Posterior vena cava (tissue), 2 donors: Measurements from ENCODE around the gene THSD7B. TPM values are rescaled to one million over a fixed set of nuclear protein-coding genes. Genes with fewer than 3 reads are reported as not detected.

Experiments
- DNase-seq: peaks from one replicate; pipeline ENCODE4 v3.0.0-alpha.2; 2020; ENCODE audit warnings: low spot score
- intact Hi-C, 2 donors: fragments of 100-400 bp; cut with DNase I; formaldehyde crosslinking; loops; one replicate each; pipeline versions ENCODE4 v1.14.1 to v1.14.2; 2022 to 2023
- total RNA-seq, 2 donors: library from RNA; stranded (reverse); fragmentation: NEBNext Ultra II Directional; extraction: Animal tissue kit (Norgen Biotek cat#: 25700); gene quantifications; one replicate each; pipeline ENCODE4 v1.2.1, GENCODE V29; 2021
- donor health status: DM: yes; HTN: yes; CAD: no.
- donor health status: DM: yes; HTN: yes; CAD: no.

The THSD7B gene
- total RNA-seq, 2 donors from 2014 or later: 0.76 to 1.2 TPM

DNA sequence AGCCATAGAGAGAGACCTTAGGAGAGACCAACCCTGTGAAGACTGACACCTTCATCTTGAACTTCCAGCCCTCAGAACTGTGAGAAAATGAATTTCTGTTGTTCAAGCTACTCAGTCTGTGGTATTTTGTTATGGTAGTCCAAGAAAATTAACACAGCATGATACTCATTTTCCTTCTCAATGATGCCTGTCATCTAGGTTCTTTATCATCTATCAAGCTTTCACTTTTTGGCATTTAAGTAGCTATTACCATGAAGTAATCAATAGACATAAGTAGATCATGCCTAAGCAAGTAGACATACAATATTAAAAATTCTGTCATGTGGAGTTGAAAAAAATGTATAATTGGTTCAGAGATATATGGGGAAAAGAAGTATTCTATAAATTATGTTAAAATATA, 444.7 kb downstream of the THSD7B start:
- intact Hi-C loops: no loop called here
- no peak for DNase-seq

DNA sequence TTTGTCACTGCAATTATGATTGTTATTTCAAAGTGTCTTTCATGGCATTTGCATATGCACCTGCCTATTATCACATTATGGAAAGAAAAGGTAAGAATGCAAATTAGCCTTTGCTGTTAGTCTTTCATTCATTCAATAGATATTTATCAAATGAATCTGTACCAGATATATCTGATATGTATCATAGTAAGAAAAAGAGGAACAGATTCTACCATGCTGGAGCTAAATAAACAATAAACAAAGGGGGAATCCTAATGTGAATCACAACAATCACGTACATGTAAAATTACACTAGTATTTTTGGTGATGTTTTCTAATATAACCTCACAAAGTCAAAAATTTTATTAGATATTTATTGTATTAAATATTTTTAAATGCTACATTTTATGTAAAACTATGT, 446.4 kb downstream of the THSD7B start:
- intact Hi-C loops: no loop called here

GRCh38 chr2:137220438-137220993, 455.2 kb downstream of the THSD7B start:
- DNase-seq: no peak
- intact Hi-C loops: no loop called here

More for the DNA sequence above, 446.4 kb downstream of the THSD7B start:
- no peak for DNase-seq

- intact Hi-C loops: no loop called here
- DNase-seq: no peak
Observed at GRCh38 chr2:137221797-137222492, 456.6 kb downstream of the THSD7B start.

DNA sequence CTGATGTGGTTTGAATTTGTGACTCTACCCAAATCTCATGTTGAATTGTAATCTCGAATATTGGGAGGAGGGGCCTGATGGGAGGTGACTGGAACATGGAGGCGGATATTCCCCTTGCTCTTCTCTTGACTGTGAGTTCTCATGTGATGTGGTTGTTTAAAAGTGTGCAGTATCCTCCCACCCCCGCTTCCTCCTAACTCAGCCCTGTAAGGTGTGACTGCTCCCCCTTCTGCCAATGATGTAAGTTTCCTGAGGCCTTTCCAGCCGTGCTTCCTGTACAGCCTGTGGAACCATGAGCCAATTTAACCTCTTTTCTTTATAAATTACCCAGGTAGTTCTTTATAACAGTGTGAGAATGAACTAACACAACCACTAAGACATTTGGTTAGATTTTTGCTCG, 458.4 kb downstream of the THSD7B start:
- intact Hi-C loops: no loop called here
- no peak for DNase-seq

- intact Hi-C loops: no loop called here
Observed at GRCh38 chr2:137228566-137228965, 463.2 kb downstream of the THSD7B start.

DNA sequence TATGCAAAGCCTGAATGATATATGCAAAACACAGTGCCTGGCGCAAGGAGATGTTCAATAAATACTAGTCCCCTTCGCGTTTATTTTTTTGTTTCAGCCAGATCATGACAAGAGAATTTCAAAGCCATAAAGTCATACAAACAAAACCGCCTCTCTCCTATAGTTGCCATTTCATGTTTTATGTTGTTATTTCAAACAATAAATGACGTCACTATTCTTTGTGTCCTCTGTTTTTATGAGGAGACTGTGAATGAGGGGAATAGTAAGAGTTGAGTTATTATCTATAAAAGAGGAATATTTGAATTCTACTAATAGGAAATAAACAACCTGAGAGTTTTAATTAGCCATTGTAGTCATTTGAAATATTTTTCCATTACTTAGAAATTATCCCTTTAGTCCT, 464.5 kb downstream of the THSD7B start:
- intact Hi-C loops: loop anchor here in 1 of 2 donors (5.0 kb wide), 1 partner anchor 1352 kb away; no protein-coding TSS in a partner anchor
- no peak for DNase-seq

More at GRCh38 chr2:137228566-137228965, 463.2 kb downstream of the THSD7B start:
- no peak for DNase-seq

DNA sequence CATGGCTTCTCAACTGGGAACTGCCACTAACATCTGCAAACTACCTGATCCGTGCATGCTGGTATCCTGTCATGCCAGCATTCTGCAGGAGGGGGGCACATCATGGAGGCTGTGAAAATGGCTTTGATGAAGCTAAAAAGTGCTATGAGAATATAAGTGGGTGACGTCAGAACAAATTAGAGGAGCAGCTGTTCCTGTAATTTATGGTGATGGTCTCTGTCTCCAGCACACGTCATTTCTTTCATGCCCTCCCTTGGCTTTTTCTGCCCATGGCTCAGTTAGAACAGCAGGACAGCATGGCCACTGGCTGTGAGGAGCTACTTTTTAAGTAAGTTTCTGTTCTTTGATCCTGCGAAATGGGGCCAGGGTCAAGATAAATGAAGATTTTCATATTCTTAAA, 466.3 kb downstream of the THSD7B start:
- intact Hi-C loops: loop anchor here in 1 of 2 donors (5.0 kb wide), 1 partner anchor 1351 kb away; no protein-coding TSS in a partner anchor
- DNase-seq: no peak

- intact Hi-C loops: loop anchor here in 1 of 2 donors (5.0 kb wide), 1 partner anchor 1350 kb away; no protein-coding TSS in a partner anchor
- no peak for DNase-seq
Observed at GRCh38 chr2:137232076-137232475, 466.7 kb downstream of the THSD7B start.

DNA sequence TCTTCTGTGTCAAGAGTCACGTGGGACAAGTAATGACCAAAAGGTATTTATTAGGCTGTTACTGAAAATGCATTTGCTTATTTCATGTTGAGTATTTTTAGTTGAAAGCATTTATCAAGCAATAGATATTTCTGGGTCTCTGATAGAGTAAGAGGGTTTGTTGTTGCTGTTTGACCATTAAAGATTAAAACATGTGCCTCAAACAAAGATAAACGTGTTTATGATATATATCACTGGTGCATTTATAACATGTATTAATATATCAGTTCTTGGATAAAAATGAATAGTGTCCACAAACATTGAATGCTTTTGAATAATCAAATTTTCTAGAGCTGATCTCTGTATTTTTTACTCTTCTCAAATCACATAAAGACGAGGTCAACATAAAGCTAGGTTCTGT, 467.7 kb downstream of the THSD7B start:
- no peak for DNase-seq
- intact Hi-C loops: loop anchor here in 1 of 2 donors (5.0 kb wide), 1 partner anchor 1349 kb away; no protein-coding TSS in a partner anchor

- intact Hi-C loops: no loop called here
- no peak for DNase-seq
Observed at GRCh38 chr2:137237055-137237454, 471.7 kb downstream of the THSD7B start.

- intact Hi-C loops: no loop called here
- no peak for DNase-seq
Observed at GRCh38 chr2:137238065-137238464, 472.7 kb downstream of the THSD7B start.

DNA sequence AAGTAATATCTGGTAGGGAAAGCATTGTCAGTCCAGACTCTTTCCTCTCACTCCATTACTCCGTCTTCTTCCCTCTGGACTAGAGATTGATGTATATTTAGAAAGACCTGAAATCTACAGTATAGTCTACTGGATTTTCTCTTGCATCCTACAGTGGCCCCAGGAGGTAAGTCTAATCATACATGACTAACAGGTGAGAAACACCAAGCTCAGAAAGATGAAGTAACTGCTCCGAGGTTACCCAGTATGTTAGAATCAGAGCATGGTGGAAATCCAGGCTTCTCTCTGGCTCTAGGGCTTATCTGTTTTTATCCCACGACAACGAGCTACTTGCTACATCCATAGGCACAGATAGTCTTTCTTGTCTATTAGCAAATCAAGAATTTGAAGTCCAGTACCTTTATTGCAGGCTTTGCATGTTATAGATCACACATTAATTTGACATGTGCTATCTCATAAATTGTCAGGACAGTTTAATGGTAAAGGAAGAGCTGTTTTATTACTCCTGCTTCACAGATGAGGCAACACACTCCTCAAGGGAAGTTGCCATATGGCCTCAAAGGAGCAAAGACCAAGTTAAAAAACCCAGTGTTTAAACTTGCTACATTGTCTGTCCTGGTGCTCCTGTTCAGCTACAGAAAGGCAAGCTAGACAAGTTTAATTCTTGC, 484.3 kb downstream of the THSD7B start:
- intact Hi-C loops: no loop called here
- no peak for DNase-seq

GRCh38 chr2:137250401-137250800, 485.1 kb downstream of the THSD7B start:
- intact Hi-C loops: no loop called here
- DNase-seq: no peak

DNA sequence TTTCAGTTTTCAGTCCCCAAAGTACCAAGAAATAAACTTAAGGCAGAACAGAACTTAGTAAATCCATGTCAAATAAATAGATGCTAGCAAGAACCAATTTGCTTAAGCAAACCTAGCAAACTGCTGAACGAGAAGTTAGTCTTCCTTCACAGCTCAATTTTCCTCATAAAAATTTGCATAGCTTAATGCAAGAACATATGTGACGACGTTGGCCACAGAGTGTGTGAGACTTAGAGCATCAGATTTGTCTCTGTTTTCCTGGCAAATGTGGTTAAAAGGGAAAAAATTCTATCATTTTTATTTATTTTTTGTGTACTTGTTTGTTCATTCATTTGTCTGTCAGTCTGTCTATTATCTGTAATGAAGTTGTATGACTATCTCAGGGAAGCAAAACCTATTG, 485.7 kb downstream of the THSD7B start:
- DNase-seq: no peak
- intact Hi-C loops: no loop called here

GRCh38 chr2:137252934-137253333, 487.6 kb downstream of the THSD7B start:
- intact Hi-C loops: no loop called here
- no peak for DNase-seq

- intact Hi-C loops: no loop called here
- DNase-seq: no peak
Observed at GRCh38 chr2:137254052-137254451, 488.7 kb downstream of the THSD7B start.

DNA sequence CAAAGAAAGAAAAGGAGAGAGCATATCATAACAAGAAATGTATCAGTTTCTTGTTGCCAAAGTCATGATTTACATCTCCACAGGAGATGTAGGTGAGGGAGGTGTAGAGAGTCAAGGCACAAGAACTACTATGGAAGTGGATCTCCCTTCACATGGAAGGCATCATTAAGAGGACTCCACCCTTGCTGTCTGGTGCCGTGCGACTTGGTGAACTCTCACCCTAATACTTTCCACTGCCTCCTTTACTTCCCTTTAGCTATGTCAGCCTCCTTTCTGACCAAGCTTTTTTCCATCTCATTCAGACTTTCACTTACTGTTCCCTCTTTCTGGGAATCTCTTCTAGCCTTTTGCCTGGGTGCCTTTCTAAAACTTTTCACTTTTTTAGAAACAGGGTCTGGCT, 490.0 kb downstream of the THSD7B start:
- intact Hi-C loops: no loop called here
- DNase-seq: no peak

- no peak for DNase-seq
- intact Hi-C loops: no loop called here
Observed at GRCh38 chr2:137255990-137256389, 490.6 kb downstream of the THSD7B start.

DNA sequence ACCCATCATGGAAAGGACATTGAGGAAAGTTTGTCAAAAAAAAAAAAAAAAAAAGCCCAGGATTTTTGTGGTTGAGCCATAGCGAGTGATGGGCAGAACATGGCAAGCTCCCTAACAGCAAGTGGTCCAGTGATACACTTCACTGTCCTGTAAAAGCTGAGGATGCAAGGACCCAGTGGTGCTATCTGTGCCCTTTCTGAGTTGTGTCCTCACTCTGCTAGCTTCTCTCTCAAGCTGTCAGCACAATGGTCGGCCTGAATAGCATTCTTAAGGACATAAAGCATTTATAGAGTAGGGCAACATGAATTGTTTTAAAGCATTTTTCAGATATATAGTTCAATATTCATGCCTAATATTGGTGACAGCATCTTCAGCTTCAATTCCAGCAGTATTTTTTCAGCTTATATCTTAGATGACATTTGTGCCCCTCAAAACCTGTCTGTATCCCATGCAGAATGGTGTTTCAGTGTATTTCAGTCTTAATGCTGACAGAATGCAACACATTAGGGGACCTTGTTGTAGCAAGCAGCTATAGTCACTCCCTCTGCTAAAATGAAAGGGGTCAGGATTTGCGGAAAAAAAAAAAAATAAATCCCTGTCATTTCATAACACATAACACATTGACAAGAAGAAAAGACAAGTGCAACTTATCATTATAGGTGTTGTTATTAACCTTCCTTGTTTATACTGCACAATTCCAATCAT, 496.7 kb downstream of the THSD7B start:
- intact Hi-C loops: no loop called here
- no peak for DNase-seq
